ENCODE results near the gene SMKR1. TPM values are rescaled to one million over a fixed set of nuclear protein-coding genes. Genes with fewer than 3 reads are reported as not detected.

SMKR1 gene
- total and polyA plus RNA-seq, 3 donors from 2014 or later = 57.0 to 231 (median 210) TPM

GRCh38 chr7:129512192-129512591 lies 9.9 kb downstream of the SMKR1 start:
- no peak overlapping the region for H3K4me3 ChIP-seq
- H3K27ac ChIP-seq = no peak overlapping the region
- no peak for DNase-seq
- WGBS, 2 donors = 74 to 77% methylated on average over 8 of the region's 8 CpGs
- no peaks in the 10 kb centered on the region for H3K27me3 ChIP-seq
- TF ChIP-seq POLR2A (IDR thresholded peaks at IDR 0.05) (no peak), CTCF (IDR thresholded peaks at IDR 0.05) (no peak)
- no peaks in the 10 kb centered on the region for H3K36me3 ChIP-seq (ENCODE audit: low read depth, missing control alignments)
- no peaks in the 10 kb centered on the region for H3K4me1 ChIP-seq
- intact Hi-C loops (cut with DNase I; ENCODE audit: low total_unique reads) = no loop called here
- H3K9me3 ChIP-seq = no peaks in the 10 kb centered on the region

- no peak overlapping the region for H3K4me3 ChIP-seq
- intact Hi-C loops (cut with DNase I; ENCODE audit: low total_unique reads) = no loop called here
Observed at GRCh38 chr7:129513546-129513945, 11.2 kb downstream of the SMKR1 start.

GRCh38 chr7:129514683-129515082 lies 12.4 kb downstream of the SMKR1 start:
- no peaks in the 10 kb centered on the region for H3K4me1 ChIP-seq
- no peak for DNase-seq
- H3K36me3 ChIP-seq (ENCODE audit: low read depth, missing control alignments) = no peaks in the 10 kb centered on the region
- H3K27me3 ChIP-seq = no peaks in the 10 kb centered on the region
- H3K27ac ChIP-seq = no peak overlapping the region
- TF ChIP-seq CTCF (IDR thresholded peaks at IDR 0.05) (no peak), POLR2A (IDR thresholded peaks at IDR 0.05) (no peak)
- 61 to 69% methylated on average over 4 of the region's 4 CpGs for WGBS, 2 donors
- no peak overlapping the region for H3K4me3 ChIP-seq
- intact Hi-C loops (cut with DNase I; ENCODE audit: low total_unique reads) = no loop called here
- H3K9me3 ChIP-seq = no peaks in the 10 kb centered on the region

More at GRCh38 chr7:129513546-129513945, 11.2 kb downstream of the SMKR1 start:
- Histone ChIP-seq H3K27ac (no peak overlapping the region), H3K4me1 (no peaks in the 10 kb centered on the region), H3K9me3 (no peaks in the 10 kb centered on the region), H3K36me3 (ENCODE audit: low read depth, missing control alignments) (no peaks in the 10 kb centered on the region), H3K27me3 (no peaks in the 10 kb centered on the region)
- no peak for DNase-seq
- WGBS, 2 donors = 87 to 90% methylated on average over 10 of the region's 10 CpGs
- TF ChIP-seq CTCF (IDR thresholded peaks at IDR 0.05) (no peak), POLR2A (IDR thresholded peaks at IDR 0.05) (no peak)

GRCh38 chr7:129515381-129515780 lies 13.1 kb downstream of the SMKR1 start:
- no peak overlapping the region for H3K4me3 ChIP-seq
- H3K9me3 ChIP-seq = no peaks in the 10 kb centered on the region
- H3K4me1 ChIP-seq = no peaks in the 10 kb centered on the region
- no peak for DNase-seq
- no peak overlapping the region for H3K27ac ChIP-seq
- TF ChIP-seq CTCF (IDR thresholded peaks at IDR 0.05) (no peak), POLR2A (IDR thresholded peaks at IDR 0.05) (no peak)
- intact Hi-C loops (cut with DNase I; ENCODE audit: low total_unique reads) = no loop called here
- H3K36me3 ChIP-seq (ENCODE audit: low read depth, missing control alignments) = no peaks in the 10 kb centered on the region
- no peaks in the 10 kb centered on the region for H3K27me3 ChIP-seq
- 58 to 63% methylated on average over 4 of the region's 4 CpGs for WGBS, 2 donors

GRCh38 chr7:129517931-129518330 lies 15.6 kb downstream of the SMKR1 start:
- no peaks in the 10 kb centered on the region for H3K9me3 ChIP-seq
- intact Hi-C loops (cut with DNase I; ENCODE audit: low total_unique reads) = no loop called here
- no peak for DNase-seq
- H3K4me3 ChIP-seq = no peak overlapping the region
- WGBS, 2 donors = 86 to 93% methylated on average over 6 of the region's 6 CpGs
- no peaks in the 10 kb centered on the region for H3K27me3 ChIP-seq
- no peaks in the 10 kb centered on the region for H3K4me1 ChIP-seq
- no peaks in the 10 kb centered on the region for H3K36me3 ChIP-seq (ENCODE audit: low read depth, missing control alignments)
- H3K27ac ChIP-seq = no peak overlapping the region
- TF ChIP-seq POLR2A (IDR thresholded peaks at IDR 0.05) = no peak
- no peak for TF ChIP-seq CTCF (IDR thresholded peaks at IDR 0.05)

Data from testis (tissue), 3 donors.